HepG2 (cell line): Measurements from ENCODE around the gene SFI1. TPM values are rescaled to one million over a fixed set of nuclear protein-coding genes. Genes with fewer than 3 reads are reported as not detected.

Source experiments
- ARNT ChIP-seq: fragments of 450-650 bp; IDR thresholded peaks from 2 replicates; pipeline ENCODE4 v1.6.1; 2017
- ATRX ChIP-seq: sonication (generic); formaldehyde crosslinking; IDR thresholded peaks from 2 replicates; pipeline ENCODE4 v1.4.0; 2020; ENCODE audit warnings: missing genetic modification reagents, borderline replicate concordance
- BHLHE40 ChIP-seq: IDR thresholded peaks from 2 replicates; pipeline ENCODE4 v1.6.1; 2011; ENCODE audit warnings: low read length, improper control_type of control experiment
- BORCS8-MEF2B ChIP-seq: sonication (generic); formaldehyde crosslinking; IDR thresholded peaks from 2 replicates; pipeline ENCODE4 v1.8.0; 2022; ENCODE audit warnings: mild to moderate bottlenecking, missing genetic modification reagents
- CENPT ChIP-seq: sonication (generic); formaldehyde crosslinking; IDR thresholded peaks from 2 replicates; pipeline ENCODE4 v1.8.0; 2022; ENCODE audit warnings: low read depth, mild to moderate bottlenecking, moderate library complexity, missing genetic modification reagents
- CENPX ChIP-seq: sonication (generic); formaldehyde crosslinking; IDR thresholded peaks from 2 replicates; pipeline ENCODE4 v1.9.0; 2021; ENCODE audit warnings: mild to moderate bottlenecking, missing genetic modification reagents, moderate library complexity
- HES4 ChIP-seq: sonication (generic); formaldehyde crosslinking; IDR thresholded peaks from 2 replicates; pipeline ENCODE4 v1.9.0; 2021; ENCODE audit warnings: mild to moderate bottlenecking, missing genetic modification reagents, borderline replicate concordance
- KDM4B ChIP-seq: sonication (generic); formaldehyde crosslinking; IDR thresholded peaks from 2 replicates; pipeline ENCODE4 v1.4.0; 2020; ENCODE audit warnings: missing genetic modification reagents
- MBNL3 ChIP-seq: fragments of 250-450 bp; sonication (Bioruptor Pico); conservative IDR thresholded peaks from 2 replicates; pipeline ENCODE4 v1.8.0; 2022; ENCODE audit warnings: mild to moderate bottlenecking, inconsistent platforms
- SIN3A ChIP-seq: IDR thresholded peaks from 2 replicates; pipeline ENCODE4 v1.6.1; 2011; ENCODE audit warnings: low read depth, mild to moderate bottlenecking, control low read depth, low read length, borderline replicate concordance
- ZNF205 ChIP-seq: IDR thresholded peaks from 2 replicates; pipeline ENCODE4 v1.6.1; 2018; ENCODE audit warnings: missing biosample characterization, missing genetic modification reagents
- ZNF496 ChIP-seq: sonication (generic); formaldehyde crosslinking; IDR thresholded peaks from 2 replicates; pipeline ENCODE4 v1.8.1; 2023; ENCODE audit warnings: mild to moderate bottlenecking, moderate library complexity, missing genetic modification reagents; ENCODE audit not compliant: insufficient replicate concordance
- ZNF501 ChIP-seq: sonication (generic); formaldehyde crosslinking; IDR thresholded peaks from 2 replicates; pipeline ENCODE4 v1.5.1; 2020; ENCODE audit warnings: mild to moderate bottlenecking, moderate library complexity, missing genetic modification reagents
- ZNF563 ChIP-seq: sonication (generic); formaldehyde crosslinking; IDR thresholded peaks from 2 replicates; pipeline ENCODE4 v1.8.0; 2022; ENCODE audit warnings: mild to moderate bottlenecking, moderate library complexity, missing genetic modification reagents
- ZNF724P ChIP-seq: sonication (generic); formaldehyde crosslinking; IDR thresholded peaks from 2 replicates; pipeline ENCODE4 v1.8.0; 2022; ENCODE audit warnings: missing genetic modification reagents, borderline replicate concordance
- ZNF883 ChIP-seq: sonication (generic); formaldehyde crosslinking; IDR thresholded peaks from 2 replicates; pipeline ENCODE4 v1.5.1; 2020; ENCODE audit warnings: mild to moderate bottlenecking, missing genetic modification reagents; ENCODE audit errors: not compliant biosample characterization
- polyA plus RNA-seq, 8 experiments: library from polyadenylated mRNA; depleted of rRNA in 3 of 8; stranded (reverse) in 7 of 8; unstranded in 1 of 8; fragments of >200 nt; fragmentation: Illumina TruSeq in 4 of 8; extraction: Trizol in 4 of 8; gene quantifications; 2 replicates each; pipeline versions ENCODE4 v1.2.1 to v1.2.3, GENCODE V29; 2011 to 2016; ENCODE audit warnings: low read depth in 4 of 8, missing spikeins in 1 of 8, mixed read lengths in 1 of 8; ENCODE audit not compliant: insufficient read depth in 1 of 8
- total RNA-seq, 5 experiments: library from RNA; depleted of rRNA; stranded (reverse); fragments of >200 nt; fragmentation: Illumina TruSeq; extraction: Trizol; gene quantifications; 2 replicates each; pipeline ENCODE4 v1.2.3, GENCODE V29; 2016; ENCODE audit warnings: low read depth in 1 of 5
- TF ChIP-seq, protein P1 (sequence below): sonication (generic); formaldehyde crosslinking; IDR thresholded peaks from 2 replicates; pipeline ENCODE4 v1.4.0; 2020; ENCODE audit warnings: mild to moderate bottlenecking, missing genetic modification reagents
- TF ChIP-seq, protein P2 (sequence below): sonication (generic); formaldehyde crosslinking; conservative IDR thresholded peaks from 2 replicates; pipeline ENCODE4 v1.4.0; 2020; ENCODE audit warnings: missing genetic modification reagents
- TF ChIP-seq, protein P3 (sequence below): sonication (generic); formaldehyde crosslinking; IDR thresholded peaks from 2 replicates; pipeline ENCODE4 v1.5.0; 2020; ENCODE audit warnings: missing genetic modification reagents
- TF ChIP-seq, protein P4 (sequence below): IDR thresholded peaks from 2 replicates; pipeline ENCODE4 v1.6.1; 2012; ENCODE audit warnings: low read length, improper control_type of control experiment
- TF ChIP-seq, protein P5 (sequence below): sonication (generic); formaldehyde crosslinking; IDR thresholded peaks from 2 replicates; pipeline ENCODE4 v1.9.0; 2021; ENCODE audit warnings: missing genetic modification reagents, mild to moderate bottlenecking, borderline replicate concordance

SFI1 gene
- total and polyA plus RNA-seq, 2 of the 13 experiments (the other 11 are each of a cell fraction or from before 2014, with no cell fraction given) = 20.5 to 40.1 TPM

DNA sequence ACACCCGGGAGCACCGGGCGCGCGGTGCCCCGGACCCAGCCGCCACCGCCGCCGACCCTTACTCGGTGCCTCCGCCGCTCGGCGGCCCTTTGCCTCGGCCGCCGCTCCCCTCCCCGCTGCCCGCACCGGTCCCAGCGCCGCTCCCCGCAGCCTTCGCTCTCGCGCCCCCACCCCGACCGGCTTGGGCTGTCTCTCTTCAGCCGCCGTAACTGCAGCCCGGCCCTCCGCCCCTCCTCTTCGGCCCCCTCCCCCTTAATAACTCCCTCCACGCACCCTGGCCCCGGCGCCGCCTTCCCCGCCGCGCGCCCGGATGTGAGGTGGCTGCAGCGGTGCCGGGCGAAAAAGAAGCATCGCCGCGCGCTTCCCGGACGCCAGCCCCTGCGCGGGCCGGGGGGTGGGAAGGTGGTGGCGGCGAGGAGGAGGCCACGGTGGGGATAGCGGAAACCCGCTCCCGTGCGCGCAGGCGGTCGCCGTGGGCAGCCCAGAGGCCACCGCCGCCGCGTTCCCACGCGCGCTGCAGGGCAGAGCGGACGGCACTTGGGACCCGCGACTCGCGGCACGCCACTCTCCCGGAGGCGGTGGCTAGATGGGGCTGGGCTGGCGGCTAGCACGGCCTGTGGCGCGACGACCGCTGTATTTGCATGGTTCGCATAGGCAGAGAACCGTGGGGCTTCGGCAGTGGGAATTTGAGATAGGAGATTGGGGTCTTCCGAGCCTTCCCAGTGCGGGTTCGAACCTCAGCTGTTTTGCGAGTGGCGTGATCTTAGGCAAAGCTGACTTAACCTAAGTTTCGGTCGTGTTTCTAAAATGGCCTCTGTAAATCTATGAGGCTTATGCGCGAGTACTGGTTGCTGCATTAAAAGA lies 6.5 kb upstream of the SFI1 start, which contains the start of gene EIF4ENIF1 (continued):
- TF ChIP-seq MBNL3 (CRISPR knock-in tag) (no peak), ZNF205 (no peak; the same call in 1 of the 2 replicates), ZNF501 (CRISPR knock-in tag) (peak; percentile 89), ZNF496 (no peak), ZNF883 (peak; percentile 81), BHLHE40 (peak; percentile 5; the same call in 1 of the 2 replicates), CENPT (CRISPR knock-in tag) (no peak; the same call in 1 of the 2 replicates), KDM4B (CRISPR knock-in tag) (no peak), CENPX (CRISPR knock-in tag) (no peak), ZNF724P (no peak; the same call in 1 of the 2 replicates), SIN3A (peak; percentile 83; the same call in 1 of the 2 replicates), HES4 (CRISPR knock-in tag) (no peak; the same call in 1 of the 2 replicates), ATRX (CRISPR knock-in tag) (no peak), ZNF563 (CRISPR knock-in tag) (peak; percentile 85), ARNT (no peak), BORCS8-MEF2B (CRISPR knock-in tag) (peak; percentile 72; the same call in 1 of the 2 replicates)
- TF ChIP-seq, protein P1, sequence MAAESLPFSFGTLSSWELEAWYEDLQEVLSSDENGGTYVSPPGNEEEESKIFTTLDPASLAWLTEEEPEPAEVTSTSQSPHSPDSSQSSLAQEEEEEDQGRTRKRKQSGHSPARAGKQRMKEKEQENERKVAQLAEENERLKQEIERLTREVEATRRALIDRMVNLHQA (CRISPR knock-in tag) = no peak
- TF ChIP-seq, protein P2, sequence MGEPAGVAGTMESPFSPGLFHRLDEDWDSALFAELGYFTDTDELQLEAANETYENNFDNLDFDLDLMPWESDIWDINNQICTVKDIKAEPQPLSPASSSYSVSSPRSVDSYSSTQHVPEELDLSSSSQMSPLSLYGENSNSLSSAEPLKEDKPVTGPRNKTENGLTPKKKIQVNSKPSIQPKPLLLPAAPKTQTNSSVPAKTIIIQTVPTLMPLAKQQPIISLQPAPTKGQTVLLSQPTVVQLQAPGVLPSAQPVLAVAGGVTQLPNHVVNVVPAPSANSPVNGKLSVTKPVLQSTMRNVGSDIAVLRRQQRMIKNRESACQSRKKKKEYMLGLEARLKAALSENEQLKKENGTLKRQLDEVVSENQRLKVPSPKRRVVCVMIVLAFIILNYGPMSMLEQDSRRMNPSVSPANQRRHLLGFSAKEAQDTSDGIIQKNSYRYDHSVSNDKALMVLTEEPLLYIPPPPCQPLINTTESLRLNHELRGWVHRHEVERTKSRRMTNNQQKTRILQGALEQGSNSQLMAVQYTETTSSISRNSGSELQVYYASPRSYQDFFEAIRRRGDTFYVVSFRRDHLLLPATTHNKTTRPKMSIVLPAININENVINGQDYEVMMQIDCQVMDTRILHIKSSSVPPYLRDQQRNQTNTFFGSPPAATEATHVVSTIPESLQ (CRISPR knock-in tag) = no peak
- TF ChIP-seq, protein P3, sequence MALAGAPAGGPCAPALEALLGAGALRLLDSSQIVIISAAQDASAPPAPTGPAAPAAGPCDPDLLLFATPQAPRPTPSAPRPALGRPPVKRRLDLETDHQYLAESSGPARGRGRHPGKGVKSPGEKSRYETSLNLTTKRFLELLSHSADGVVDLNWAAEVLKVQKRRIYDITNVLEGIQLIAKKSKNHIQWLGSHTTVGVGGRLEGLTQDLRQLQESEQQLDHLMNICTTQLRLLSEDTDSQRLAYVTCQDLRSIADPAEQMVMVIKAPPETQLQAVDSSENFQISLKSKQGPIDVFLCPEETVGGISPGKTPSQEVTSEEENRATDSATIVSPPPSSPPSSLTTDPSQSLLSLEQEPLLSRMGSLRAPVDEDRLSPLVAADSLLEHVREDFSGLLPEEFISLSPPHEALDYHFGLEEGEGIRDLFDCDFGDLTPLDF (CRISPR knock-in tag) = no peak
- TF ChIP-seq, protein P4, sequence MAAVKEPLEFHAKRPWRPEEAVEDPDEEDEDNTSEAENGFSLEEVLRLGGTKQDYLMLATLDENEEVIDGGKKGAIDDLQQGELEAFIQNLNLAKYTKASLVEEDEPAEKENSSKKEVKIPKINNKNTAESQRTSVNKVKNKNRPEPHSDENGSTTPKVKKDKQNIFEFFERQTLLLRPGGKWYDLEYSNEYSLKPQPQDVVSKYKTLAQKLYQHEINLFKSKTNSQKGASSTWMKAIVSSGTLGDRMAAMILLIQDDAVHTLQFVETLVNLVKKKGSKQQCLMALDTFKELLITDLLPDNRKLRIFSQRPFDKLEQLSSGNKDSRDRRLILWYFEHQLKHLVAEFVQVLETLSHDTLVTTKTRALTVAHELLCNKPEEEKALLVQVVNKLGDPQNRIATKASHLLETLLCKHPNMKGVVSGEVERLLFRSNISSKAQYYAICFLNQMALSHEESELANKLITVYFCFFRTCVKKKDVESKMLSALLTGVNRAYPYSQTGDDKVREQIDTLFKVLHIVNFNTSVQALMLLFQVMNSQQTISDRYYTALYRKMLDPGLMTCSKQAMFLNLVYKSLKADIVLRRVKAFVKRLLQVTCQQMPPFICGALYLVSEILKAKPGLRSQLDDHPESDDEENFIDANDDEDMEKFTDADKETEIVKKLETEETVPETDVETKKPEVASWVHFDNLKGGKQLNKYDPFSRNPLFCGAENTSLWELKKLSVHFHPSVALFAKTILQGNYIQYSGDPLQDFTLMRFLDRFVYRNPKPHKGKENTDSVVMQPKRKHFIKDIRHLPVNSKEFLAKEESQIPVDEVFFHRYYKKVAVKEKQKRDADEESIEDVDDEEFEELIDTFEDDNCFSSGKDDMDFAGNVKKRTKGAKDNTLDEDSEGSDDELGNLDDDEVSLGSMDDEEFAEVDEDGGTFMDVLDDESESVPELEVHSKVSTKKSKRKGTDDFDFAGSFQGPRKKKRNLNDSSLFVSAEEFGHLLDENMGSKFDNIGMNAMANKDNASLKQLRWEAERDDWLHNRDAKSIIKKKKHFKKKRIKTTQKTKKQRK = no peak
- TF ChIP-seq, protein P5, sequence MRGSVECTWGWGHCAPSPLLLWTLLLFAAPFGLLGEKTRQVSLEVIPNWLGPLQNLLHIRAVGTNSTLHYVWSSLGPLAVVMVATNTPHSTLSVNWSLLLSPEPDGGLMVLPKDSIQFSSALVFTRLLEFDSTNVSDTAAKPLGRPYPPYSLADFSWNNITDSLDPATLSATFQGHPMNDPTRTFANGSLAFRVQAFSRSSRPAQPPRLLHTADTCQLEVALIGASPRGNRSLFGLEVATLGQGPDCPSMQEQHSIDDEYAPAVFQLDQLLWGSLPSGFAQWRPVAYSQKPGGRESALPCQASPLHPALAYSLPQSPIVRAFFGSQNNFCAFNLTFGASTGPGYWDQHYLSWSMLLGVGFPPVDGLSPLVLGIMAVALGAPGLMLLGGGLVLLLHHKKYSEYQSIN (CRISPR knock-in tag) = no peak
